SH-SY5Y (cell line): Measurements from ENCODE around the gene PRRC2C.

Source experiments
- GATA2 ChIP-seq: IDR thresholded peaks from 2 replicates; pipeline ENCODE4 v1.6.1; 2011; ENCODE audit warnings: mild to moderate bottlenecking, low read depth, low read length
- GATA3 ChIP-seq: IDR thresholded peaks from 2 replicates; pipeline ENCODE4 v1.6.1; 2011; ENCODE audit warnings: low read depth, mild to moderate bottlenecking, low read length, moderate library complexity

DNA sequence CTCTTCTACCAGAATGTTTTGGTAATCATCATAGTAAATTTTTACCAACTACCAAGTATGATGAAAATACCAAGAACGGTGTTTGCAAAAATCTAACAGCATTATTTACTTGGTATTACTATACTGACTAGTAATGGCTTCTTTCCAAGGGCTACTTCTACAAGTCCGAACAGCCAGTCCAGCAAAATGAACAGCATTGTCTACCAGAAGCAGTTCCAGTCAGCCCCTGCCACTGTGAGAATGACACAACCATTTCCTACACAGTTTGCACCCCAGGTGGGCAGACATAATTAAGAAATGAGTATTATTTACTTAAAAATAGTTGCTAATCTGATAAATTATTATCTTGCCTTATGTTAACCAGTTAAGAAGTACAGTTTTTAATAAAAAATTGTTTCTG lies 102.9 kb downstream of the PRRC2C start:
- TF ChIP-seq GATA2 (no peak), GATA3 (no peak)
